ENCODE measurements around the gene EHD1. TPM values are rescaled to one million over a fixed set of nuclear protein-coding genes. Genes with fewer than 3 reads are reported as not detected.
"Not testable (repeated sequence)": the region's sequence is repeated elsewhere in the genome, so short reads cannot be mapped to it uniquely, and the experiment has no call there.

The EHD1 gene
- total RNA-seq, 1 donor from 2014 or later, result 19.8 TPM

GRCh38 chr11:64823568-64824119 lies 54.8 kb downstream of the EHD1 start:
- no peaks in the 10 kb centered on the region for H3K79me2 ChIP-seq (ENCODE audit: low read depth)
- peaks cover 6% of the 10 kb centered on the region for H3K27me3 Mint-ChIP-seq (ENCODE audit: insufficient read depth, low read depth)
- H3K36me3 ChIP-seq, result no peaks in the 10 kb centered on the region
- peaks cover 2% of the 10 kb centered on the region for H3K4me1 Mint-ChIP-seq
- no peak overlapping the region for H3K4me3 ChIP-seq
- H3K4me2 ChIP-seq, result no peak overlapping the region
- no peaks in the 10 kb centered on the region for H4K20me1 ChIP-seq (ENCODE audit: low read depth)
- no peaks in the 10 kb centered on the region for H3K9me3 Mint-ChIP-seq
- H2AFZ ChIP-seq (replicated peaks), result no peak overlapping the region
- H3K27ac Mint-ChIP-seq, result peak overlapping the region; percentile 4
- no peak overlapping the region for H3K9ac ChIP-seq
- no peaks in the 10 kb centered on the region for H3K9me3 ChIP-seq (ENCODE audit: low read depth)
- no peaks in the 10 kb centered on the region for H3K36me3 Mint-ChIP-seq
- H3K27ac ChIP-seq, result no peak overlapping the region
- H3K4me3 Mint-ChIP-seq, result no peak overlapping the region
- peaks cover 2% of the 10 kb centered on the region for H3F3A ChIP-seq (ENCODE audit: low read depth)
- H3K4me1 ChIP-seq, result no peaks in the 10 kb centered on the region
- no peaks in the 10 kb centered on the region for H3K27me3 ChIP-seq
- TF ChIP-seq EZH2phosphoT487 (IDR thresholded peaks at IDR 0.05) (no peak), EZH2 (IDR thresholded peaks at IDR 0.05) (no peak), CTCF (IDR thresholded peaks at IDR 0.05) (no peak)
- DNase-seq (ENCODE audit: low spot score), result no peak

GRCh38 chr11:64817476-64817875 lies 60.9 kb downstream of the EHD1 start:
- Histone ChIP-seq H3K4me2 (no peak overlapping the region), H4K20me1 (ENCODE audit: low read depth) (no peaks in the 10 kb centered on the region), H3K27ac (no peak overlapping the region), H3K79me2 (ENCODE audit: low read depth) (no peaks in the 10 kb centered on the region), H3K27me3 (no peaks in the 10 kb centered on the region), H3F3A (ENCODE audit: low read depth) (peaks cover 2% of the 10 kb centered on the region), H3K9me3 (ENCODE audit: low read depth) (no peaks in the 10 kb centered on the region), H3K4me3 (no peak overlapping the region), H3K36me3 (no peaks in the 10 kb centered on the region), H3K4me1 (no peaks in the 10 kb centered on the region), H3K9ac (no peak overlapping the region), H2AFZ (replicated peaks) (no peak overlapping the region)
- no peak for DNase-seq (ENCODE audit: low spot score)
- TF ChIP-seq EZH2 (IDR thresholded peaks at IDR 0.05) (no peak), CTCF (IDR thresholded peaks at IDR 0.05) (no peak)
- H3K4me1 Mint-ChIP-seq, result no peaks in the 10 kb centered on the region
- H3K9me3 Mint-ChIP-seq, result no peaks in the 10 kb centered on the region
- H3K36me3 Mint-ChIP-seq, result no peaks in the 10 kb centered on the region
- H3K4me3 Mint-ChIP-seq, result no peak overlapping the region
- H3K27ac Mint-ChIP-seq, result no peak overlapping the region
- H3K27me3 Mint-ChIP-seq (ENCODE audit: insufficient read depth, low read depth), result peaks cover 5% of the 10 kb centered on the region

- H3K36me3 ChIP-seq; H4K20me1 ChIP-seq (ENCODE audit: low read depth); H3K36me3 Mint-ChIP-seq; H3K9me3 ChIP-seq (ENCODE audit: low read depth); H3K4me2 ChIP-seq; H3K9ac ChIP-seq; H3K9me3 Mint-ChIP-seq; H2AFZ ChIP-seq (replicated peaks); DNase-seq (ENCODE audit: low spot score); H3K4me1 Mint-ChIP-seq; H3K27ac ChIP-seq; H3F3A ChIP-seq (ENCODE audit: low read depth); H3K79me2 ChIP-seq (ENCODE audit: low read depth); H3K27ac Mint-ChIP-seq; H3K27me3 Mint-ChIP-seq (ENCODE audit: insufficient read depth, low read depth); H3K4me3 ChIP-seq; H3K4me1 ChIP-seq; H3K27me3 ChIP-seq; H3K4me3 Mint-ChIP-seq: not testable (repeated sequence)
These were observed 63.0 kb downstream of the EHD1 start for GRCh38 chr11:64815433-64815832.

GRCh38 chr11:64814712-64815187 lies 63.7 kb downstream of the EHD1 start:
- Histone ChIP-seq H3F3A (ENCODE audit: low read depth) (peaks cover 7% of the 10 kb centered on the region), H3K4me2 (no peak overlapping the region), H2AFZ (replicated peaks) (no peak overlapping the region), H3K9ac (no peak overlapping the region), H4K20me1 (ENCODE audit: low read depth) (peaks cover under 1% of the 10 kb centered on the region), H3K36me3 (no peaks in the 10 kb centered on the region), H3K79me2 (ENCODE audit: low read depth) (no peaks in the 10 kb centered on the region), H3K27ac (no peak overlapping the region), H3K4me1 (no peaks in the 10 kb centered on the region), H3K4me3 (no peak overlapping the region), H3K9me3 (ENCODE audit: low read depth) (no peaks in the 10 kb centered on the region), H3K27me3 (no peaks in the 10 kb centered on the region)
- peaks cover 4% of the 10 kb centered on the region for H3K27me3 Mint-ChIP-seq (ENCODE audit: insufficient read depth, low read depth)
- peaks cover 5% of the 10 kb centered on the region for H3K4me1 Mint-ChIP-seq
- no peak overlapping the region for H3K4me3 Mint-ChIP-seq
- no peaks in the 10 kb centered on the region for H3K36me3 Mint-ChIP-seq
- DNase-seq (ENCODE audit: low spot score), result no peak
- TF ChIP-seq CTCF (IDR thresholded peaks at IDR 0.05), result no peak
- no peak for TF ChIP-seq EZH2phosphoT487 (IDR thresholded peaks at IDR 0.05)
- TF ChIP-seq EZH2 (IDR thresholded peaks at IDR 0.05), result no peak
- peak overlapping the region; percentile 66 for H3K27ac Mint-ChIP-seq
- H3K9me3 Mint-ChIP-seq, result no peaks in the 10 kb centered on the region

All from neural progenitor cell (in vitro differentiated cells).